HG02678 (cell line): ENCODE results near the gene EGR4.

Experiments
- ATAC-seq: cut with Tn5 transposase; IDR thresholded peaks from one replicate; pipeline ENCODE4 v1.9.1; 2021; ENCODE audit warnings: mild to moderate bottlenecking, moderate library complexity; ENCODE audit not compliant: unreplicated experiment

EGR4 gene

DNA sequence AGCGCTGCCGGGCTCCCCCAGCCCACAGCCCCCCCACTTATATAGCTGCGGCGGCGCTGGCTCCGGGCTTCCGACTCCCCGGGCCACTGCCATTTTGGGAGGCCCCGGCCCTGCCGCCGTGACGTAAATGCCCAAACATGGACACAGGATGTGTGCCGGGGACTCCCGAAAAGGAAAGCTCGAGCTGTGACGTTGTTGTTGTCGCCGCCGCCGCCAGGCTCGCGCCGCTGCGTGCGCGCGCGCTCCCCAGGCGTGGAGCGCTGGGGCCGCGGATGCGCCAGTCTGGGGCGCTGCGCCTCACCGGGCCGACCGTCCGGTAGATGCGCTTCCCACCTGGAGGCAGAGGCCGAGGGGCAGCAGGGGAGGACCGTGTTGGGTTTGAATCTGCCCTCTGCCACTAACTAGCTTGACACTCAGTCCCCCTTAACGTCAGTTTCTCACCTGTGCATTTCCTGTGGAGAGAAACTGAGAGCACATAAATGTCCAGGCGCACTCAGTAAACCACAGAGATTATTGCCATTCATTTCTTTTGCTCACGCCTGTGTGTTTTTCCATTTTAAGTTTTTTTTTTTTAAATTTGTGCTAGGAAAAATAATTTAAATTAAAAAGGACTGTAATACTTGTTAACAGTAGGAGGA, at the start of gene EGR4:
Gene EGR4, minus strand, starts transcription at position 15 of the 638 bp plus-strand sequence. CDS start 231 bp downstream, outside the sequence.
- ATAC-seq, result peak; percentile 93

DNA sequence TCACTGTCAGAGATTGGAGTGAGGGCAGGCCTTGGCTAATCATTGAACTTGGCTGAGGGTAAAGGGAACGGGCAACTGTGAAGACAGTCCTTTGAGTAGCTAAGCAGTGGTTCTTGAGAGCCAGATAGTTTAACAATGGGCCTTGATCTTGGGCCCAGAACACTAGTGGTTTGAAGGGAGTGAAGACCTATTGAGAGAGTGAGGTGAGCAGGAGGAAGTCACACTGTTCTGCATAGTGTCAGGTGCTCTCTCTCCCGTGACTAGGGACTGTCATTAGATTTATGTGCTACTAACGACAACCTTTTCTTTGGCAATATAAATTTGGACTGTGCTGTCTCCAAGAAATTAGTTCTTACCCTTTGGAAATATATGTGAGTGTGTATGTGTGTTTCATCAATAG, 47.7 kb upstream of the EGR4 start:
- no peak for ATAC-seq

DNA sequence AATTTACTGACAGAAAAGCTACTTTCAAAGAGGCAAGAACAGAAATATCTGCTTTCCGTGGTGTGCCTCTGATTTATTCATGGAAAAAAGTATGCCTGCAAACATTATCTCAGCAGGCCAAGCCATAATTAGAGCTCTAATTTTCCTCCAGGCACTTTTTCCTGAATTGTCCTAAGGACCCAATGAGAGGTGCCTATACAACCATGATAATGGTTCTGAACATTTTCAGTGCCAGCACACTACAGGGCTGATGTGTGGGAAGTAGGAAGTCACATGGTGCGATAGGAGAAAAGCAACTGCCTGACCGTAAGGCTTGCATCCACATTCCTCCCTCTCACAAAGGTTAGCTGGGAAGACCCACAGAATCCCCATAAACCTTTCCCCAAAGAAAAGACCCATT, 45.9 kb upstream of the EGR4 start:
- ATAC-seq, result no peak

DNA sequence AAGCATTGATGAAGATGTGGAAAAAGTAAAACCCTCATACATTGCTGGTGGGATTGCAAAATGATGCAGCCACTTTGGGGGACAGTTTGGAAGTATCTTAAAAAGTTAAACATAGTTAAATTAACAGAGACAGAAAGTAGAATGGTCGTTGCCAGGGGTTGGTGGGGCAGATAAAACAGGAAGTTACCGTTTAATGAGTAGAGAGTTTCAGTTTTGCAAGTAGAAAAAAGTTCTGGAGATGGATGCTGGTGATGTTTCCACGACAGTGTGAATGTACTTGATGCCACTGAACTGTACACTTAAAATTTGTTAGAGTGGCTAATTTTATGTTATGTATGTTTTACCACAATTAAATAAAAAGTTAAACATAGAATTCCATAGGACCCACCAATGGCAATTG, 44.5 kb upstream of the EGR4 start:
- peak; percentile 58 for ATAC-seq

DNA sequence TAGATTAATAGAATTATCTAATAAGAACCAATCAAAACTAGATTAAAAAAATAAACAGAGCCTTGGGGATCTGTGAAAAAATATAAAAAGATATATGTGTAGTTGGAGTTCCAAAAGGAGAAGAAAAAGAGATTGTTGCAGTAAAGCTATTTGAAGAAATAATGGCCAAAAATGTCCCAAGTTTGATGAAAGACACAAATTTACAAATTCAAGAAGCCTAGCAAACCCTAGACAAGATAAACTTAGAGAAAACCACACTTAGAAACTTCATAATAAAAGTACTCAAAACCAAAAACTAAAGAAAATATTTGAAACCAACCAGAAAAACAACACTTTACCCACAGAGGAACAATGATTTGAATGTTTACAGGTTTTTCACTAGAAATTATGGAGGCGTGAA, 41.3 kb upstream of the EGR4 start:
- no peak for ATAC-seq

DNA sequence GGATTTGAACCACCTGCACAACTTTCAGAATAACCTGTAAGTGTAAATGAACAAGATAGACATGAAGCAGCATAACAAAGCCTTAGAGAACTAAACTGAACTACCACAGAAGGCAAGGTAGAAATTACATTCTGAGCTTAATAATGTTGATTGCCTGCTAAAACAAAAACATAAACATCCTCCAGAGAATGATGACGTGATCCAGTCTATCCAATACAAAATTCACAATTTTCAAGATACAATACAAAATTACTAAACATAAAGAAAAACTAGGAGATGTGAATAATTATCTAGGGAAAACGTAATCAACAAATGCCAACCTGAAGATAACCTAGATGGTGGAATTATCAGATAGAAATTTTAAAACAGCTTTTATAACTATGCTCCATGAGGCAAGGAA, 40.7 kb upstream of the EGR4 start:
- no peak for ATAC-seq

DNA sequence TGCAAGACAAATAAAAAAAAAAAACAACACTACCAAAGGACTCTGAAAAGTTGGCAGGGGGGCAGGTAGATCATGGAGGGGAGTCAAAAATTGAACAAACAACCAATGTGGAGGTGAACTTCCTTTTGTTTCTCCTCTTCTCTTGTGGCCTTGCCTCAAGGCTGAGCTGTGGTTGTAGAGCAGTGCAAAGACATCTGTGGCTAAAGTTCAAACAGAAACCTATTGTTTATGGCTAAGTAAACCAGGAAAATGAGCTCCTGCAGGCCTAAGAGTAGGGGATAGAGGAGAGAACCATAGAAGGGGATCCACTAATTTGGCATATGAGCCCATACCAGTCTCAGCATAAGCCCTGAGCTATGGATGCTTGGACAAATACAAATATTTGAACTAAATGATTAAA, 40.2 kb upstream of the EGR4 start:
- ATAC-seq, result no peak

DNA sequence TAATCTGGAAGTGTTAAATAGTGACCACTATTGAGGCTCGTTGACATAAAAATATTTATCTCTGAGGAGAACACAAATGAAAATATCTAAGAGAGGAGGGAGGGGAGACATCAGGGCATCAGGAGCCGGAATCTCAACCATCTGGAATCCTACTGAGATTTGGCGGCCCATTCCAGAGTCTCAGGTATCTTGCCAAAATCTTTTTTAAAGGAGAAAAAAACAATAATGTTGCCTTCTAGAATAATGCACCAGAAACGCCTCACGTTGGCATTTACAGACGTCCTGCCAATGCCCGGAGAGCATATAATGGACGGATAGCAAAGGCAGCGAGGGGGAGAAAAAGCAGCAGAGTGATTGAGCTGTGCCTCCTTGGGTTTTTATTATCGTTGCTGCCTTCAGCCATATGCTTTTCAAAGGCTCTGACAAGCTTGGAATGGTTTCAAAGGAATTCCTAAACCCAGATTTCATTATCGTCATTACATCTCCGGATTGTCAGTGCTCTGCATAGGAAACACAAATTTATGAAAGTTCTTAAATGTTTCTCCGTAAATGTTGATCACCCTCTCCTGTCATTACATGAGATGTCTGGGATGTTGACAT, 30.9 kb upstream of the EGR4 start:
- no peak for ATAC-seq

DNA sequence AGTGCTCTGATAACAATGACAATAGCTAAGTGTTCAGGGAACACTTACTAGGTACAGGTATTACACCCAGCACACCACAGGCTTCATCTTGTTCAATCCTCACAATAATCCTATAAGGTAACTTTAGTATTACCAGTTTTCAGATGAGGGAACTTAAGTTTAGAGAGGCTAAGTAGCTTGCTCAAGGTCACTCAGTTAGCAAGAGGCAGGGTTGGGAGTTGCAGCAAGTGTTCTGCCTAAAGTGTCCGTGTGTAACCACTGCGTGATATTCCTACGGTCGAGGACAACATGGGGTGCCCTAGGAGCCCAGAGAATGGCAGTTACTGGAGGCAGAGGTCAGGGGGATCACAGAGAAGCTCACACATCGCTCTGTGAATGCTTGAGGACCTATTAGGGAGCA, 30.2 kb upstream of the EGR4 start:
- no peak for ATAC-seq

DNA sequence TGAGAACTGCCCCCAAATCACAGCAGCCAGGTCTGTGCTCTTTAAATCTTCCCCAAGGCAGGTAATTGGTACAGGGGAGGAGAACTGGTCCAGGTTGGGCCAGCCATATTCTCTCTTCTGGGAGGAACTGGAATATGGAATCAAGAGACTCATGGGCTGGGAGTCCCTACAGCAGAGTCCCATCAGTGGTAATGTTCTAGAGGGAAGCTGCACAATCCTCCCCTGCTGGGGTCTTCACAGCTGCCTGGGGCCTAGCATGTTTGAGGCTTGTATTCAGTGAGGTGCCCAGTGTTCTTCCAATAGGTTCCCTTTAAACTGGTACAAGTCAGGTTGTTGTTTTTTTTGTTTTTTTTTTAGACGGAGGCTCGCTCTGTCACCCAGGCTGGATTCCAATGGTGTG, 21.1 kb upstream of the EGR4 start:
- no peak for ATAC-seq

DNA sequence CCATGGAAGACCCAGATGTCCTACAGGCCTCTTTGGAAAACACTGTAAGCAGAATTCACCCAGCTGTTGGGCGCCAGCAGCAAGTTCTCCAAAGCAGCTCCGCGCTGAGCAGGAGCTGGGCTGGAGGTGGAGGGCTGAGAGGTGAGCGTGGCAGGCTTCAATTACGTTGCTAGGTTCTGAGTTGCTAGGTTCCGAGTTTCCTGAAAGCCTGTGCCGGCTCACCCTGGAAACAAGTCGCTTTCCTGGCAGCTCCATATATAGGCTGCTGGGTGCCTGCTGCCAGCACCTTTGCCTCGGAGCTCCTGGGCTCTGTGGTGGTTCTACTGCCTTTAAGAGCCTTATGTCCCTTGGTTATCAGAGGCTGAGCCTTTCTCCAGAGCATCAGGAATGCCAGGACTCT, 14.4 kb upstream of the EGR4 start:
- ATAC-seq, result no peak

DNA sequence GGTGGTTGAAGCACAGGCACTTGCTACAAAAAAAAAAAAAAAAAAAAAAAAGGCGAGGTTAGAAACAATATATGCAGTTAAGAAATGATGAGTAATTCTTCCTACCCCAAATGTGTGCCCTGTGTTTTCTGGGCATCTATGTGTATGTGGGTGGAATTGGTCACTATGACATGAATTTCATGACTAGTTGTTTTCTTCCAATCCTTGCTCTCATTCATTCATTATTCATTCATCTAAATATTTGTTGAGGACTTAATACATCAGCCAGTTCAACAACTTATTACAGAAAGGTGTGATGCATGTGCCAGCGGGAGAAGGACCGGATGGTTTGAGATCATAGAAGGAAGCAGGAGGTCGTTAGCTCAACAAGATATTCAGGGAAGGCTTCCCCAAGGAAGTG, 8.3 kb upstream of the EGR4 start:
- ATAC-seq, result no peak

DNA sequence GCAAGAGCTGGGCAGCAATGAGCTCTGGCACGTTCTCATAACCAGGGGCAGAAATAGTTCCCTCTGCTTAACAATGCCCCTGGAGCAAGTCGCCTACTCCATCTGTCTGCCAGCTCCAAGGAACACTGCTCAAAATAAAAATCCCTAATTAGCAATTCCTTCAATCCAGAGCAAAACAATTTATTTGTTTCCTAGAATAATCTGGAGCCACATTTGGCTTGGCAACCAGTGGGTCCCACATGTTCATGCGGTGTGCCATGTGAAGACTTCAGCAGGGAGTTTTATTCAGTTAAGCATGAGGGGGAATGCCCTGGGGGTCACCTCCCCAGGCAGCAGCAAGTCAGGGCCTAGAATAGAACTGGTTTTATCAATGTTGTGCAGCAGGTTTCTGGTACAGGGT, 7.6 kb upstream of the EGR4 start:
- ATAC-seq, result no peak

DNA sequence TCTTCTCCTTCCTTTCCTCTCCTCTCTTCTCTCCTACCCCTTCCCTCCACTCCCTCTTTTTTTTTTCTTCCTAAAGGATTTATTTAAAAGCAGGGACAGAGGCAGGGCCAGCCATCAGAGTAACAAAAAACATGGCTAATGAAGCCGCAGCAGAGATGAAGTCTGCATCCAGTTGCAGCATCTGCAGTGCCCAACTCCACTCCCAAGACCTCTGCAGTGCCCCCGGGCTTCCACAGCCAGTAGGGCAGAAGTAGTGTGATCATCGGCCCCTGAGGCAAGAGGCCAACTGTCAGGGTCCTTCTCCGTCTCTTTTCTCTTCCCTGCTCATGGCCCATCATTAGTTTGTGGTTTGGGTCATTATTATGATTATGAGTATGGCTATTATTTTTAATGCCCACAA, 4.2 kb upstream of the EGR4 start:
- no peak for ATAC-seq

DNA sequence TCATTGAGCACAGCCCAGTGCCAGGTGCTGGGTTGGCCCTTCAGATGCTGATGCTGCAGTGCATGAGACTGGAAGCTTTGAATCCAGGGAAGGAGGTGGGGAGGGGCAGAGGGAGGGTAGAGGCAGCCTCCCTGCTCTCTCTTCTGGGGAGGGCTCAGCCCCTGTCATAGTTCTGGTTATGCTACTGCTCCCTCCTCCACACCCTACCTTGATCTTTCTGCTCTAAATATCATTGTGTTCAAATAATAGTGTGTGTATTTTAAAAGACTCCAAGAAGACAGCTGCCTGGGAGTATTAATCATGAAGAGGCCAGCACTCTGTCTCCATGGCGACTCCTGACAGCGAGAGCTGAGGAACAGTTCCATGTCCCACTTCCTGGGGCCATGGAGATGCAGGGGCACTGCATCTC, 3.8 kb upstream of the EGR4 start:
- ATAC-seq, result no peak

DNA sequence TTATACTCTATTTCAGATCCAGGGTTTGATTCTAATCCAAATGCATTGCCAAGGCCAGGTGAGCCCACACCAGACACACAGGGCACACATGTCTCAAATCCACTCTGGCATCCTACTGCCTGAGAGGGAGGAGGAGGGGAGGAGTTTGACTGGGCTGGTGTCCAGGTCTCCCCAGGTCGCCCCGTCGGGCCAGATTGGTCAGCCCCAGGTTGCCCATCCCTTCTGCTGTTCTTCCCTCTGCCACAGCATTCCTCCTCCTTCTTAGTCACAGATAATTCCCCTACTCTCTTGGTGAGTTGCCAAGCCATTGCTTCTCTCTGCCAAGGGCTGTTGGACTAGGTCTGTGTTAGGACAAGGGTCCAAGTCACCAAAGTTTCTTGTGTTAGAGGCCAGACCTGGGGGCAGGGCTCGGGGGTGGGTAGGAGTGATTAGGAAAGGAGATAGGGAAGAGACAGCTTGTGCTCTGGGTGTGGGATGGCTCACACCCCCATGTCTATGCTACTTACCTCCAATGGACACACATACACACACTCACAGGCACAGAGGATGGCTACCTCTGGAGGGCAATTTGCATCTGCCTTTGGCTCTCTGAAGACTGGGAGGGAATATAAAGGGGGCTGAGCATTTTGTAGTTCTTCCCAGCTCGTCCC, 2.5 kb upstream of the EGR4 start:
- ATAC-seq, result no peak

DNA sequence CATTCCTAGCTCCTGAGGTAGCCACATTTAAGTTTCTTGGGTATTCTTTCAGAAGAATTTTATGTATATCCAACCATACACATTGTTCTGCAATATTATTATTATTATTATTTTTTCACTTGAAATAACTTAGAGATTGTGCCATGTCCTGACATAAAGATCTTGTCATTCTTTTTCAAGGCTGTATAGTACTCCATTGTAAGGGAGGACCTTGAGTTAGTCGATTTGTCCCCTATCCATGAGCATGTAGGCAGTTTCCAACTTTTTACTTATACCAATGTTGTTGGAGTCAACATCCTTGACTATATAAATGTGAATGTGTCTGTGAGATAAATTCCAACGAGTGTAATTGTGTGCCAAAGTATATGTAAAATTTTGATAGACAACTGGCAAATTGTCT, 891 bp upstream of the EGR4 start:
- no peak for ATAC-seq

DNA sequence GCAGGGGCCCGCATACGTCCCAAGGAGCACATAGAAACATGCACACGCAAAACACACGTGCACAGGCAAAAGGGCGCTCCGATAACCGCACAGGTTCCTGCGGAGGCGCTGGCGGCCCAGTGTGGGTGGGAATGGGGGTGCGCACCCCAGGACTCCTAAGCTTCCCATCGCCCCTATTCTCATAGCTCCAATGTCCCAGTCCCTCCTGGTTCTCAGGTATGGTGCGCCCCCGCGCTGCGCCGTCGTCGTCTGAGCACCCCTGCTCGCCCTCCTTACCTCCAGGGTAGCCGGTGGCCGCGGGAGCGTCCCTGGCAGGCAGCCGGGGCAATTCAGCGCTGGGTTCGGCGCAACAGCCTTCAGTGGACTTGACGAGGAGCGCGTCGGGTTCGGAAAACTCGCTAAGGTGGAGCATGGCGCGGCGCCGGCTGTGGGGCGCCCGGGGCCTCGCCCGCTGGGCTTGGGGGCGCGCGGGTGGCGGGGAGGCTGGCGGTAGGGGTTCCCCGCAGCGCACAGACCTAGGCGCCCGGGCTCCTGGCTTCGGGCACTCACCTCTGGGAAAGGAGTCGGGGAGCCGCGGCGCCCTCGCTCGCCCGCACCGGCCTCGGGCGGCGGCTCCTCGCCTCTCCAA, 328 bp downstream of the EGR4 start:
- ATAC-seq, result no peak

DNA sequence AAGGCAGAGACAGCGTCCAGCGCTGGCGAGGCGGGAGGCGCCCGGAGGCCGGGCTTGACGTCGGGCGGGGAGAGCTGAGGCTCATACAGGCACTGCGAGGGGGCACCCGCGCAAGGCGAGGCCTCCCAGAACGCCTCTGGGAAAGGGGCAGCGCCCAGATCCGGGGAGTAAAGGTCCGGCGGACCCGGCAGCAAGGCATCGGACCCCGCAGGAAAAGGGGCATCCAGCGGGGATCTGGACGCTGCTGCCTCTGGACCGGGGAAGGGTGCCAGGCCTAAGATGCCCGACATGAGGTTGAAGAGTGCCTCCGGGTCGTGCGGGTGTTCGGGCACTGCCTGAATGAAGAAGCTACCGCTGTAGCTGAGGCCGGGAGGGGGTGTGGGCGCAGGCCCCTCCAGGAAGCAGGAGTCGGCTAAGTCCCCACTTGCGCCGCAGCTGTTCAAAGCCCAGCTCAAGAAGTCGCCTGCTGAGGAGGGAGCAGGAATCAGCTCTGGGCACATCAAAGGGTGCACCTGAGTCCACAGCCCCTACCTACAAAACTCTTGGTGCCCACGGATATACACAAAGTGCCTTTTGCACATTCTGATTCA, 937 bp downstream of the EGR4 start:
- no peak for ATAC-seq

DNA sequence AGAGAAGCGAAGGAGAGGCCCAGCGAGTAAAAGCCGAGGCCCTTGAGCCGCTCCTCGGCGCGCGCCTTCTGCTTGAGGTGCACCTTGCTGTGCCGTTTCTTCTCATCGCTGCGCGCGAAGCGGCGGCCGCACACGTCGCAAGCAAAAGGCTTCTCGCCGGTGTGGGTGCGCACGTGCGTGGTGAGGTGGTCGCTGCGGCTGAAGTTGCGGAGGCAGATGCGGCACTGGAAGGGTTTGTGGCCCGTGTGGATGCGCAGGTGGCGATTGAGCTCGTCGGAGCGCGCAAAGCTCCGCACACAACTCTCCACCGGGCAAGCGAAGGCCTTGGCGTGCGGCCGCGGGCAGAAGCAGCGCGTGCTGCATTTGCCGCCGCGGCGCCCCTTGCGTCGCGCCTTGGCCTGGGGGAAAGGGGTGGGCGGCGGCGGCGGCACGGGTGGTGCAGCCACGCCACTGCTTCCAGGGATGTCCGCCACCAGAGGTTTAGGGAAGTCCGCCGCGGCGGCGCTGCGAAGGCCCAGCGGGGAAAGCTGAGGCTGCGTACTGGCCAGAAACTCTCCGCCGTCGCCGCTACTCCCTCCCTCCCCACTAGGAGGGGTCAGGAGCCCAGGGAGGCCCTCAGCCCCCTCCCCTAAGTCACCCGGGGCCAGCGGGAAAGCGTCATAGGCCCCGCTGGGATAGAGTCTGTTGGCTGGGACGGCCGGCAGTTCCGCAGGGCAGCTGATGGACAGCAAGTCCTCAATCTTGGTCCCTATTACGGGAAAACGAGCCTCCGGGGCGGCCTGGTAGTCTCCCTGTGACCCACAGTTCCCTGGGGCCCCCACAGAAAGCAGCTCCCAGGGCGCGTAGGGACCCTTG, 1.7 kb downstream of the EGR4 start:
- no peak for ATAC-seq

DNA sequence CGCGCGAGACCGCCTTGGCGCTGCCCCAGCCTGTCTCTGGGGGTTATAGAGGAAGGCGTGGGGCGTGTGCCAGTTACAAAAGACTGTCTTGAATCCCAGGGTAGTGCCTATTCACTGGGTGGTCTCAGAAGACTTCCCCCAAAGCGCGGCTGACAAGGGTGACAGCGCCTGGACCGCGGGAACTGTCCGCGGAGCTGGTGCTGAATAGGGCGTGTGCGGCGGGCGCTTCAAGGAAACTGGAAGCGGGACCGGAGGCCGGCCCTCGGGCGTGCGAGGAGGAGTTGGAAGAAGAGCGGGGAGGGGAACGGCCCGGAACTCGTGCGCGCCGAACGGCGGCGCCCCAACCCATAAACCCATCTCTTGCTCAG, 2.3 kb downstream of the EGR4 start:
- no peak for ATAC-seq
